ENCODE results near the gene BIK. TPM values are rescaled to one million over a fixed set of nuclear protein-coding genes. Genes with fewer than 3 reads are reported as not detected.

Gene BIK
- total RNA-seq, 3 donors from 2014 or later (not counting 1 experiment from before 2014, with no cell fraction given) = 0.28 to 1.2 TPM; not detected in 1

DNA sequence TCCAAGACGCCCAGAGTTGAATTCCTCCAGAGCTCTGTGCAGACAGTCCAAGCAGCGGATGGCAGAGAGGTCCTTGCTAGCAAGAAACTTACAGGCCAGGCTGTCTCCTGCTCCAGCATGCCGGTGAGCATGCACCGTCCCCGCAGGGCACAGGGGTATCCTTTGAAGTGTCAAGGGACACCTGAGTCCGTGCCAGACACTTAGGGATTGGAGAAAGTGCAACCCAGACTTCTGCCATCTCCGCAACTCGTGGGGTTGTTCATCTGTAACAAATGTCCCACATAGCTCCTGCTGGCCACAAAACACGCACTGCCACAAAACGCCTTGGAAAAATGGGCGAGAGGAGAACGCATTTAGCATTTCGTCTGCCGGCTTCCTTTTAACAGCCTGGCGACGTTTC, 54.1 kb downstream of the BIK start:
- no peak overlapping the region for H3K4me3 Mint-ChIP-seq
- Histone ChIP-seq H3K27ac (ENCODE audit: low read length) (no peak overlapping the region), H3K4me1 (ENCODE audit: control insufficient read depth, insufficient read depth, low read length) (peaks cover 17% of the 10 kb centered on the region), H3K4me3 (ENCODE audit: low read length) (no peak overlapping the region), H3K36me3 (ENCODE audit: control insufficient read depth, insufficient read depth, low read length) (peaks cover 5% of the 10 kb centered on the region), H3K9me3 (ENCODE audit: control insufficient read depth, insufficient read depth, low read length) (no peaks in the 10 kb centered on the region), H3K27me3 (ENCODE audit: control insufficient read depth, insufficient read depth, low read length) (no peaks in the 10 kb centered on the region)
- peak overlapping the region in 1 of 2 donors; percentile 62 for H3K27ac Mint-ChIP-seq
- H3K27me3 Mint-ChIP-seq (ENCODE audit: low read depth in 2 of 2) = no peaks in the 10 kb centered on the region
- TF ChIP-seq, protein P1, sequence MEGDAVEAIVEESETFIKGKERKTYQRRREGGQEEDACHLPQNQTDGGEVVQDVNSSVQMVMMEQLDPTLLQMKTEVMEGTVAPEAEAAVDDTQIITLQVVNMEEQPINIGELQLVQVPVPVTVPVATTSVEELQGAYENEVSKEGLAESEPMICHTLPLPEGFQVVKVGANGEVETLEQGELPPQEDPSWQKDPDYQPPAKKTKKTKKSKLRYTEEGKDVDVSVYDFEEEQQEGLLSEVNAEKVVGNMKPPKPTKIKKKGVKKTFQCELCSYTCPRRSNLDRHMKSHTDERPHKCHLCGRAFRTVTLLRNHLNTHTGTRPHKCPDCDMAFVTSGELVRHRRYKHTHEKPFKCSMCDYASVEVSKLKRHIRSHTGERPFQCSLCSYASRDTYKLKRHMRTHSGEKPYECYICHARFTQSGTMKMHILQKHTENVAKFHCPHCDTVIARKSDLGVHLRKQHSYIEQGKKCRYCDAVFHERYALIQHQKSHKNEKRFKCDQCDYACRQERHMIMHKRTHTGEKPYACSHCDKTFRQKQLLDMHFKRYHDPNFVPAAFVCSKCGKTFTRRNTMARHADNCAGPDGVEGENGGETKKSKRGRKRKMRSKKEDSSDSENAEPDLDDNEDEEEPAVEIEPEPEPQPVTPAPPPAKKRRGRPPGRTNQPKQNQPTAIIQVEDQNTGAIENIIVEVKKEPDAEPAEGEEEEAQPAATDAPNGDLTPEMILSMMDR (IDR thresholded peaks at IDR 0.05) = no peak
- ATAC-seq = no peak
- intact Hi-C loops (cut with micrococcal nuclease) = no loop called here
- no peaks in the 10 kb centered on the region for H3K36me3 Mint-ChIP-seq
- no peak for DNase-seq
- H3K4me1 Mint-ChIP-seq = peaks cover 0 to 7% of the 10 kb centered on the region in 2 donors
- H3K9me3 Mint-ChIP-seq = no peaks in the 10 kb centered on the region
- 56% methylated on average over 16 of the region's 16 CpGs for WGBS (ENCODE audit: insufficient coverage)

DNA sequence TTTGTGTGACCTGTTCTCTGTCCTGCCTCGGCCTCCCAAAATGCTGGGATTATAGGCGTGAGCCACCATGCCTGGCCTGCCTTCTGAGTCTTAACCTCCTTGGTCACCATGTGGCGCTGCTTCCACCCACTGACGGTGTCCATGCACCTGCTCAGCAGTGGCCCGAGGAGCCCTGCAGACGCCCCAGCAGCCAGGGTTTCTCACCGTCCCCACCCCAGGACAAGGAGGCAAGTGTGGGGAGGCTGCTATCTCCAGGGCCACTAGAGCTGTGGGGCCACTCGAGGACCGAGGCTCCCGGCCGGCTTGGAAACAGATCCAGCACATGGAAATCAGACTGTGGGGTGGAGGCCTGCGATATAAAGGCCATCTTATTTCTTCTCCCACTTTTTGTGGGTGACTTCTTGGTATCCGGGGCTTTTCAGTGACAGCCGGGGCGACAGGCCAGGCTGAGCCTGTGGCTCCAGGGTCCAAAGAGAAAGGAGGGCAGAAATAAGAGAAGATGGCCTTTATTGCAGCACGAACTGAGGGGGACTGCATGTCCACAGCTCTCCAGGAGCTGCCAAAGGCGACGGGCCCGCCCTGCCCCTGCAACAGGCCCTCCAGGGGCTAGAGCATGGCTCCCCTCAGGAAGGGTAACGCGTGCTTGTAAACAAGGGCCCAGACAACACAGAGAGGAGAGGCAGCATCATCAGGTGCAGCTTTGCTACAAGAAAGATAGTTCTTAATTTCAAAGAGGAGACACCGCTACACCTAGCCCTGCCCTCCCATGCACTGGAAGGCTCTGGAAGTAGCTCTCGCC, 55.8 kb downstream of the BIK start:
- Histone ChIP-seq H3K9me3 (ENCODE audit: control insufficient read depth, insufficient read depth, low read length) (no peaks in the 10 kb centered on the region), H3K27me3 (ENCODE audit: control insufficient read depth, insufficient read depth, low read length) (no peaks in the 10 kb centered on the region), H3K4me1 (ENCODE audit: control insufficient read depth, insufficient read depth, low read length) (peaks cover 31% of the 10 kb centered on the region), H3K4me3 (ENCODE audit: low read length) (no peak overlapping the region), H3K27ac (ENCODE audit: low read length) (no peak overlapping the region), H3K36me3 (ENCODE audit: control insufficient read depth, insufficient read depth, low read length) (peaks cover 4% of the 10 kb centered on the region)
- Mint-ChIP-seq H3K27me3 (ENCODE audit: low read depth in 2 of 2) (no peaks in the 10 kb centered on the region), H3K9me3 (no peaks in the 10 kb centered on the region), H3K4me3 (no peak overlapping the region), H3K27ac (no peak overlapping the region), H3K36me3 (no peaks in the 10 kb centered on the region), H3K4me1 (peaks cover 9 to 16% of the 10 kb centered on the region in 2 donors)
- ATAC-seq = no peak
- WGBS (ENCODE audit: insufficient coverage) = 94% methylated on average over 23 of the region's 23 CpGs
- intact Hi-C loops (cut with micrococcal nuclease) = no loop called here
- DNase-seq = no peak
- TF ChIP-seq, protein P1 (IDR thresholded peaks at IDR 0.05) = no peak

DNA sequence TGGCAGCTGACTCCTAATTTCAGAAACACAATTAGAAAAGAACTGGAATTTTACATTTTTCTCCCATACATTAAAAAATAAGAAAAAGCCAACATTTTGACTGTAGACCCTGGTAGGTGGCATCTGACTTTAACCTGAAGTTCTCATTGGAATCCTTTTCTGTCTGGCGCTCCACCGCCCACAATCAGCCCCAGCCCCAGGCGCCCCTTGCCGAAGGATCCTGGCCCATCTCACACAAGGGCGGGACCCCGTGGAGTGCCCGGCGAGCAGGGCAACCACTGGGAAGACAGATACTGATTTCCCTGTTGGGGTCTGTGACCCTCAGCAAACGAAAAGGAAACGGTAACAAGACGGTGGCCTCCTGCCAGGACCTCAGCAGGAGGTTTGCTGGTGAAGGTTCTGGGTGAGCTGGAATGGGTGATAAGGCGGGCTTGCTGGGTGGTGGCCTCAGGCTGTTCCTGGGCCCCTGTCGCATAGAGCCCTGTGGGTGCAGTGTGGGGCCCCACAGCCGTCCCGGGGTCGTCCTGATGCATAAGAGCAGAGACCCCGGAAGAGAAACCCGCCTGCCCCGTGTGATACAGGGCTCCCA, 56.5 kb downstream of the BIK start:
- TF ChIP-seq, protein P1 (IDR thresholded peaks at IDR 0.05) = no peak
- no peak for DNase-seq
- peaks cover 36% of the 10 kb centered on the region for H3K4me1 ChIP-seq (ENCODE audit: control insufficient read depth, insufficient read depth, low read length)
- H3K4me1 Mint-ChIP-seq = peaks cover 11 to 18% of the 10 kb centered on the region in 2 donors
- H3K9me3 Mint-ChIP-seq = no peaks in the 10 kb centered on the region
- intact Hi-C loops (cut with micrococcal nuclease) = no loop called here
- no peak overlapping the region for H3K27ac Mint-ChIP-seq
- no peak overlapping the region for H3K4me3 Mint-ChIP-seq
- no peak overlapping the region for H3K4me3 ChIP-seq (ENCODE audit: low read length)
- H3K27me3 ChIP-seq (ENCODE audit: control insufficient read depth, insufficient read depth, low read length) = no peaks in the 10 kb centered on the region
- H3K9me3 ChIP-seq (ENCODE audit: control insufficient read depth, insufficient read depth, low read length) = no peaks in the 10 kb centered on the region
- no peak overlapping the region for H3K27ac ChIP-seq (ENCODE audit: low read length)
- H3K36me3 ChIP-seq (ENCODE audit: control insufficient read depth, insufficient read depth, low read length) = peaks cover 8% of the 10 kb centered on the region
- 96% methylated on average over 19 of the region's 19 CpGs for WGBS (ENCODE audit: insufficient coverage)
- no peaks in the 10 kb centered on the region for H3K27me3 Mint-ChIP-seq (ENCODE audit: low read depth in 2 of 2)
- H3K36me3 Mint-ChIP-seq = no peaks in the 10 kb centered on the region
- no peak for ATAC-seq

All from natural killer cell (primary cell).